Erythroblast (primary cell): ENCODE results near the gene ERC2.

ENCODE experiments used
- GATA1 ChIP-seq: IDR thresholded peaks from 2 replicates; pipeline ENCODE4 v1.6.1; 2011; ENCODE audit warnings: low read depth, mild to moderate bottlenecking, control low read depth, low read length, moderate library complexity
- POLR2A ChIP-seq: IDR thresholded peaks from 2 replicates; pipeline ENCODE4 v1.6.1; 2011; ENCODE audit warnings: mild to moderate bottlenecking, low read length

DNA sequence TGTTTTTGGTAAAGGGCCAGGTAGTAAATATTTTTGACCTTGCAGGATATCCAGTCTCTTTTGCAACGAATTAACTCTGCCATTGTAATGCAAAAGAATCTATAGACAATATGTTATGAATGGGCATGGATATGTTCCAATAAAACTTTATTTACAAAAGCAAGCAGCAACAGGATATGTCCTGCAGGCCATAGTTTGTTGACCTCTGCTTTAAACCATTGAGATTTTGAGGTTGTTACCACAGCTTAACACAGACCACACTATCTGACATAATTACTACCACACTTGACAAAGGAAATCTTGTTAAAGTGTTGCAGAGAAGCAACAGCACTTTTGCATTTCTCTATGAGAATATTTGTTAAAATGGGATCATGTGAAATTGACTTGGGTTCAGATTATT, 349.3 kb downstream of the ERC2 start:
- no peak for TF ChIP-seq POLR2A
- TF ChIP-seq GATA1 = no peak
